ENCODE results near the gene LRRC30.

The LRRC30 gene

DNA sequence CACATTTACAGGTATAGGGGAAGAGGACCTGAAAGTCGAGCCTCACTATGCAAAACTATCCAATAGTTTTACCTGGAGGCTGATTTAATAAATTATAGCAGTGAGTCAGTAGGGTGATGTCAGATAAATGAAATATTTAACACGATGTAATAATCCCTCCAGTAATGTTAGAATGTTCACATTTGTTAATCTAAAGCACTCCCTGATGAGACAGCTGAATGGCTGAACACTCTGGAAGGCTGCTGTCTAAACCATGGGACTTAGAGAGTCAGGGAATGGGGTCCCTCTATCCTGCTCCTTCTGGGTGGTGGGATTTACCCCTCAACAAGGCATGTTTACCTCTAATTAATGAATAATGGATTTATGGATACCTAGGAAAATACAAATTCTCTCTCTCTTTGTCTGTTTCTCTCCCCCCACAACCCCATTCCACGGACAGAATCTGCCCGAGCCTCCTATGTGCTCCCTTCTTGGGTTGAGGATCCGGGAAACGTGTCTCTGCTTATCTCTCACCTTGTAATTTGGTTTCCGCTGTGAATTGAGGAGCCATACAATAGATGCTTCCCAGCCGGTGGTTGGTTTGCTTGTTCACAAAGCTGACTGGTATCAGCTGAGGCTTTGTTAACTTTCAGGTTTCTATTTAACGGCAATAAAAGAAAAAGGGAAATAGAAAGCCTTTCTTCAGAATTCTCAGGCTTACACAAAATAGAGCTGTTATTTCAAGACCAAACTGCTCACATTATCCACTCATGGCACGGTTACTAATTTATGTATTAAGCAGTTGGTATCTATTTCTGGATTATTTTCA, 25.9 kb downstream of the LRRC30 start:
- ChIA-PET POLR2A (no interaction called here), CTCF (no interaction called here)
- no peak overlapping the region for H3K27ac ChIP-seq (ENCODE audit: insufficient read depth in 1 of 2, low read depth in 1 of 2, low read length in 2 of 2, poor library complexity in 1 of 2, severe bottlenecking in 2 of 2)
- 85% methylated on average over 7 of the region's 10 CpGs for WGBS (ENCODE audit: insufficient coverage)
- H3K27me3 ChIP-seq (replicated peaks in 2 of 5; ENCODE audit: control insufficient read depth in 4 of 5, insufficient read depth in 5 of 5, low read length in 4 of 5) = peaks cover 0 to 6% (median 0%) of the 10 kb centered on the region in 5 experiments
- no peak overlapping the region for H3K4me3 ChIP-seq (ENCODE audit: control insufficient read depth in 1 of 7, extremely low read depth in 1 of 7, insufficient read depth in 4 of 7, low read depth in 2 of 7, low read length in 6 of 7)
- no peaks in the 10 kb centered on the region for H3K9me3 ChIP-seq (ENCODE audit: control extremely low read depth in 1 of 5, control insufficient read depth in 4 of 5, insufficient read depth in 2 of 5, low read depth in 1 of 5, low read length in 4 of 5)
- no peaks in the 10 kb centered on the region for H3K36me3 ChIP-seq (ENCODE audit: control insufficient read depth in 4 of 4, insufficient read depth in 4 of 4, low read length in 3 of 4)
- no peaks in the 10 kb centered on the region for H3K4me1 ChIP-seq (ENCODE audit: control extremely low read depth in 1 of 4, control insufficient read depth in 4 of 4, insufficient read depth in 4 of 4, low read length in 3 of 4)
- no peak for DNase-seq

DNA sequence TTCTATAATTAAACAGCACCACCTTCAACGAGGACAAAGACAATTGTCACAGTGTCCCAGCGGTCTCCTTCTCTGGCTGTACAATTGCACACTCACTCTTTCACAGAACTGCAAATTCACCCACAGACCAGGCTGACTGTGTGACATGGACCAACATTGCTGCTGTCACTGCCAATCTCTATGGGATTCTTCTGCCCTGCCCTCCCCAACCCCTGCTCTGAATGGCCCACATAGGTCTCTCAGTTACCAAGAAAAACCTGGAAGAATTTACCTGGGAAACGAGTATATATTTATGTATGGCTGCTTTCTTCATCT, 26.5 kb downstream of the LRRC30 start:
- no CpG with 5 or more reads among the region's 3 CpGs for WGBS (ENCODE audit: insufficient coverage)
- no peak for DNase-seq
- CTCF ChIA-PET = no interaction called here
- POLR2A ChIA-PET = no interaction called here
- Histone ChIP-seq H3K4me1 (ENCODE audit: control extremely low read depth in 1 of 4, control insufficient read depth in 4 of 4, insufficient read depth in 4 of 4, low read length in 3 of 4) (no peaks in the 10 kb centered on the region), H3K4me3 (ENCODE audit: control insufficient read depth in 1 of 7, extremely low read depth in 1 of 7, insufficient read depth in 4 of 7, low read depth in 2 of 7, low read length in 6 of 7) (no peak overlapping the region), H3K27ac (ENCODE audit: insufficient read depth in 1 of 2, low read depth in 1 of 2, low read length in 2 of 2, poor library complexity in 1 of 2, severe bottlenecking in 2 of 2) (no peak overlapping the region), H3K9me3 (ENCODE audit: control extremely low read depth in 1 of 5, control insufficient read depth in 4 of 5, insufficient read depth in 2 of 5, low read depth in 1 of 5, low read length in 4 of 5) (no peaks in the 10 kb centered on the region), H3K36me3 (ENCODE audit: control insufficient read depth in 4 of 4, insufficient read depth in 4 of 4, low read length in 3 of 4) (no peaks in the 10 kb centered on the region), H3K27me3 (replicated peaks in 2 of 5; ENCODE audit: control insufficient read depth in 4 of 5, insufficient read depth in 5 of 5, low read length in 4 of 5) (peaks cover 0 to 6% (median 0%) of the 10 kb centered on the region in 5 experiments)

DNA sequence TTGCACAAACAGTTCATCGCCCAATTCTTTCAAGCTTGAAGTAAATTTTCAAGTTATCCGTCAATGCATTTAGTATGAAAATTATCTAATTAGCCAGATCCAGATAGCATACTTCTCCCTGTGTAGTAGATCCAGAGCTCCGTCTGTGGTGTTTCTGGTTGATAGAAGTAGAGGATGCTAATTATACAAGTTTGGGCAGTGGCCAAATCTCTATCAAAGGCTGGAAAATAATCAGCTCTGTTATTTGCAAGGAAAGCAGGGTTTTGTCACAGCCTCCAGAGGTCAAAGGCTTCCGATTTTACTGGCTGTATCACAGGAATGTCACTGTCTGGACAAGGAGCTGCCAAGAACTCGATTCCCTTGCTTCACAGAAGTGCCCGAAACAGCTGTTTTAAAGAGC, 28.6 kb downstream of the LRRC30 start:
- WGBS (ENCODE audit: insufficient coverage) = 98% methylated on average over 4 of the region's 6 CpGs
- DNase-seq = no peak
- Histone ChIP-seq H3K4me1 (ENCODE audit: control extremely low read depth in 1 of 4, control insufficient read depth in 4 of 4, insufficient read depth in 4 of 4, low read length in 3 of 4) (no peaks in the 10 kb centered on the region), H3K36me3 (ENCODE audit: control insufficient read depth in 4 of 4, insufficient read depth in 4 of 4, low read length in 3 of 4) (no peaks in the 10 kb centered on the region), H3K4me3 (ENCODE audit: control insufficient read depth in 1 of 7, extremely low read depth in 1 of 7, insufficient read depth in 4 of 7, low read depth in 2 of 7, low read length in 6 of 7) (no peak overlapping the region), H3K27me3 (replicated peaks in 2 of 5; ENCODE audit: control insufficient read depth in 4 of 5, insufficient read depth in 5 of 5, low read length in 4 of 5) (peaks cover 0 to 6% (median 0%) of the 10 kb centered on the region in 5 experiments), H3K9me3 (ENCODE audit: control extremely low read depth in 1 of 5, control insufficient read depth in 4 of 5, insufficient read depth in 2 of 5, low read depth in 1 of 5, low read length in 4 of 5) (no peaks in the 10 kb centered on the region), H3K27ac (ENCODE audit: insufficient read depth in 1 of 2, low read depth in 1 of 2, low read length in 2 of 2, poor library complexity in 1 of 2, severe bottlenecking in 2 of 2) (no peak overlapping the region)
- ChIA-PET POLR2A (no interaction called here), CTCF (no interaction called here)

DNA sequence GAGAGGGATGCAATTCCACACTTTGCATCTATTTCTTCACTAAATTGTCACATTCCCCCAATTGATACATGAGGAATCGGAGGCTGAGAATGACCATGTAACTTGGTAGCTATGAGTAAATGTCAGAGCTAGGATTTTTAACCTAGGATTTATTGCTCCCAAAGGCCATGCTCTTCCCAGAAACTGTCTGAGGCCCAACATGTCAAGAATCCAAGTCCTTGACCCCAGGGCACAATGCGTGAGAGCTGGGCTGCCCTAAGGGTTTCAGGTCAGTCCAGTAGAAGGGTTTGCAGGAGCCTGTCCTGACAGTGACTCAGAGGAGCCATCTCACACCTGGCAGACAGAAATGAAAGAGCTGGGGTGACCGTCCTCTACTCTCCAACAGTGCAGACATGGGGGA, 30.3 kb downstream of the LRRC30 start:
- H3K27me3 ChIP-seq (replicated peaks in 2 of 5; ENCODE audit: control insufficient read depth in 4 of 5, insufficient read depth in 5 of 5, low read length in 4 of 5) = peaks cover 0 to 6% (median 0%) of the 10 kb centered on the region in 5 experiments
- no peaks in the 10 kb centered on the region for H3K4me1 ChIP-seq (ENCODE audit: control extremely low read depth in 1 of 4, control insufficient read depth in 4 of 4, insufficient read depth in 4 of 4, low read length in 3 of 4)
- POLR2A ChIA-PET = no interaction called here
- WGBS (ENCODE audit: insufficient coverage) = 90% methylated on average over 2 of the region's 3 CpGs
- no peaks in the 10 kb centered on the region for H3K36me3 ChIP-seq (ENCODE audit: control insufficient read depth in 4 of 4, insufficient read depth in 4 of 4, low read length in 3 of 4)
- CTCF ChIA-PET = interaction anchor here (3.5 kb wide), 1 partner anchor 11 kb away, joined by 21 read pairs; no protein-coding TSS in a partner anchor
- DNase-seq = no peak
- no peak overlapping the region for H3K27ac ChIP-seq (ENCODE audit: insufficient read depth in 1 of 2, low read depth in 1 of 2, low read length in 2 of 2, poor library complexity in 1 of 2, severe bottlenecking in 2 of 2)
- H3K9me3 ChIP-seq (ENCODE audit: control extremely low read depth in 1 of 5, control insufficient read depth in 4 of 5, insufficient read depth in 2 of 5, low read depth in 1 of 5, low read length in 4 of 5) = no peaks in the 10 kb centered on the region
- no peak overlapping the region for H3K4me3 ChIP-seq (ENCODE audit: control insufficient read depth in 1 of 7, extremely low read depth in 1 of 7, insufficient read depth in 4 of 7, low read depth in 2 of 7, low read length in 6 of 7)

DNA sequence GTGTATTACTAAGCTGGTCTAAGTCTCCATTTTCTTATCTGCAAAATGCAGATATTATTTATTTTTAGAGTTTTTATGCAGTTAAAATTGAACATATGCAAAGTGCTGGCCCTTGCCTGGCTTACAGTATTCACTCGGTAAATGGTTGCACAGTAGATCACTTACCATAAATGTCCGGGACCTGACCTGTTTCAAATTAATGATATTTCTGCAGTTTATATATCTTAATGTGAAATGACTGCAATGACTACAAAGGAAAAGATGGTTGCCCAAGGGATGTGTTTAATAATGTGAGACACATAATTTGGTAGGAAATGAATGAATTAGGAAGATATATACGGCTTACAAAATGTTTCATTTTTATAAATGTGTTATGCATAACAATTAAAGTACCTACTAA, 37.1 kb downstream of the LRRC30 start:
- no peak for DNase-seq
- ChIA-PET CTCF (no interaction called here), POLR2A (no interaction called here)
- WGBS (ENCODE audit: insufficient coverage) = 100% methylated on average over 1 of the region's 3 CpGs
- H3K4me3 ChIP-seq (ENCODE audit: control insufficient read depth in 1 of 7, extremely low read depth in 1 of 7, insufficient read depth in 4 of 7, low read depth in 2 of 7, low read length in 6 of 7) = no peak overlapping the region
- peaks cover 0 to 6% (median 6%) of the 10 kb centered on the region in 4 experiments for H3K4me1 ChIP-seq (ENCODE audit: control extremely low read depth in 1 of 4, control insufficient read depth in 4 of 4, insufficient read depth in 4 of 4, low read length in 3 of 4)
- H3K27me3 ChIP-seq (replicated peaks in 2 of 5; ENCODE audit: control insufficient read depth in 4 of 5, insufficient read depth in 5 of 5, low read length in 4 of 5) = no peaks in the 10 kb centered on the region
- H3K36me3 ChIP-seq (ENCODE audit: control insufficient read depth in 4 of 4, insufficient read depth in 4 of 4, low read length in 3 of 4) = no peaks in the 10 kb centered on the region
- H3K27ac ChIP-seq (ENCODE audit: insufficient read depth in 1 of 2, low read depth in 1 of 2, low read length in 2 of 2, poor library complexity in 1 of 2, severe bottlenecking in 2 of 2) = no peak overlapping the region
- no peaks in the 10 kb centered on the region for H3K9me3 ChIP-seq (ENCODE audit: control extremely low read depth in 1 of 5, control insufficient read depth in 4 of 5, insufficient read depth in 2 of 5, low read depth in 1 of 5, low read length in 4 of 5)

DNA sequence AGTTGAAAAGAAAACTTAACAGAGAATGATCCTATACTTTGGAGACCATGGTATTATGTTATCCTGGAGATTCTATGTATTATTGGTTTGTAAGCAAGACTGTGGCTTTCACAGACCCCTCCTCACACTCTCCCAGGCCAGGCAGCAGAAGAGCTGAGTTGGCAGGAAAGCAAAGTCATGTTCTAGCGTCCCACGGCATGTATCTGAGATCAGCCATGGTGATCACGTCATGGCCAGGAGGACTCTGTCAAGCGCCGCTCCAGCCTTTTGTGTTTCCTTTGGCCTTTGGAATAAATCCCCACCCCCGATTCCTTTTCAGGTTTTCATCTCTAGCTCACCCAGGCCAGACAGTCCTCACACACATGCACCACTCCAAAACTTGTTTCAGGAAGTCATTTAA, 39.1 kb downstream of the LRRC30 start:
- Histone ChIP-seq H3K36me3 (ENCODE audit: control insufficient read depth in 4 of 4, insufficient read depth in 4 of 4, low read length in 3 of 4) (no peaks in the 10 kb centered on the region), H3K27ac (ENCODE audit: insufficient read depth in 1 of 2, low read depth in 1 of 2, low read length in 2 of 2, poor library complexity in 1 of 2, severe bottlenecking in 2 of 2) (no peak overlapping the region), H3K4me1 (ENCODE audit: control extremely low read depth in 1 of 4, control insufficient read depth in 4 of 4, insufficient read depth in 4 of 4, low read length in 3 of 4) (peaks cover 0 to 17% (median 14%) of the 10 kb centered on the region in 4 experiments), H3K4me3 (ENCODE audit: control insufficient read depth in 1 of 7, extremely low read depth in 1 of 7, insufficient read depth in 4 of 7, low read depth in 2 of 7, low read length in 6 of 7) (no peak overlapping the region), H3K27me3 (replicated peaks in 2 of 5; ENCODE audit: control insufficient read depth in 4 of 5, insufficient read depth in 5 of 5, low read length in 4 of 5) (no peaks in the 10 kb centered on the region), H3K9me3 (ENCODE audit: control extremely low read depth in 1 of 5, control insufficient read depth in 4 of 5, insufficient read depth in 2 of 5, low read depth in 1 of 5, low read length in 4 of 5) (no peaks in the 10 kb centered on the region)
- ChIA-PET POLR2A (interaction anchor here (0.6 kb wide), 1 partner anchor 32 kb away, joined by 3 read pairs; no protein-coding TSS in a partner anchor), CTCF (interaction anchor here (1.1 kb wide), 1 partner anchor 1211 kb away, joined by 3 read pairs; no protein-coding TSS in a partner anchor)
- WGBS (ENCODE audit: insufficient coverage) = 90% methylated on average over 4 of the region's 6 CpGs
- DNase-seq = no peak

DNA sequence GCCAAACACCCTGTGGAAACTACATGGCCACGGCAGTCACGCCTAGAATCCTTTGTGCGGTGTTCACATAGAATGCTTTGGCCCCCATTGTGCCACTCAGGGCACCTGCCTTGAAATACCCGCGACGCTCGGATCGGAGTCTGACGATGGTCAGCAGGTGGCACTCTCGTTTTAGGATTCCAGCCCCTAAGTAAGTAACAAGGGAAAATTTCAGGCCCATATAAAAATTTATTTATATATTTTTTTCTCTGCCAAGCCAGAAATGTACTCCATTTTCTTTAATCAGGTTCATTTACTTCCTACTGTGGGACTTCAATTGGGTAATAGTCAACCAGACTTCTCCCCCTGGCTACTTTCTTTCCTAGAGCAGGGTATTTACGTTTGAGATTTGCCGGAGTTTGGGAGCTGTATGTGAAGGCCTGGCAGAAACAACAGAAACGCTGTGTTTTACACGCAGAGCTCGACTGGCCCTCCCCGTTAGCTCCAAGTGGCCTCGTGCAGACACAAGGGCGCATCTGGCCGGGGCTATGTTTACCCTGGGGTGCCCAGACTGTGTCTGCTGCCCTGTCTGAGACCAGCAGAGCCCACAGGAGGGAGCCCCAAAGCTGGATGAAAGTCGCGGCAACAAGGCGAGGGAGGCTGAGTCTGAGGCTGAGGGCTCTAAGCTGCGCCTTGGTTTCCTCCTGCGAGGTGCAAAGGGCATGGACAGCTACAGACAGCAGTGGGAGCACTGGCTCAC, 41.6 kb downstream of the LRRC30 start:
- POLR2A ChIA-PET = interaction anchor here (2.1 kb wide), 1 partner anchor 295 kb away, joined by 6 read pairs; the partner anchor contains the start of gene PTPRM
- H3K9me3 ChIP-seq (ENCODE audit: control extremely low read depth in 1 of 5, control insufficient read depth in 4 of 5, insufficient read depth in 2 of 5, low read depth in 1 of 5, low read length in 4 of 5) = no peaks in the 10 kb centered on the region
- 11% methylated on average over 17 of the region's 24 CpGs for WGBS (ENCODE audit: insufficient coverage)
- peak overlapping the region in 4 of 7 experiments; percentile 12 to 72 (median 42) for H3K4me3 ChIP-seq (ENCODE audit: control insufficient read depth in 1 of 7, extremely low read depth in 1 of 7, insufficient read depth in 4 of 7, low read depth in 2 of 7, low read length in 6 of 7)
- no peak overlapping the region for H3K27ac ChIP-seq (ENCODE audit: insufficient read depth in 1 of 2, low read depth in 1 of 2, low read length in 2 of 2, poor library complexity in 1 of 2, severe bottlenecking in 2 of 2)
- peak; percentile 83 to 90 (median 86) for DNase-seq
- no peaks in the 10 kb centered on the region for H3K36me3 ChIP-seq (ENCODE audit: control insufficient read depth in 4 of 4, insufficient read depth in 4 of 4, low read length in 3 of 4)
- CTCF ChIA-PET = interaction anchor here (0.7 to 3.3 kb wide), 32 partner anchors 10 to 1336 kb away, joined by 3 to 25 read pairs (median 3); partner anchors contain the start of gene PTPRM
- H3K4me1 ChIP-seq (ENCODE audit: control extremely low read depth in 1 of 4, control insufficient read depth in 4 of 4, insufficient read depth in 4 of 4, low read length in 3 of 4) = peaks cover 0 to 17% (median 14%) of the 10 kb centered on the region in 4 experiments
- H3K27me3 ChIP-seq (replicated peaks in 2 of 5; ENCODE audit: control insufficient read depth in 4 of 5, insufficient read depth in 5 of 5, low read length in 4 of 5) = no peaks in the 10 kb centered on the region

All from common myeloid progenitor, CD34-positive (primary cell).